HG02973 (cell line): Measurements from ENCODE around the gene AOC3.
"Not testable (repeated sequence)": the region's sequence is repeated elsewhere in the genome, so short reads cannot be mapped to it uniquely, and the experiment has no call there.

ENCODE experiments used
- ATAC-seq: cut with Tn5 transposase; IDR thresholded peaks from one replicate; pipeline ENCODE4 v1.9.1; 2021; ENCODE audit warnings: moderate library complexity; ENCODE audit not compliant: unreplicated experiment

Gene AOC3

GRCh38 chr17:42844761-42845555 is 6.0 kb upstream of the AOC3 start:
- ATAC-seq, result no peak

GRCh38 chr17:42845556-42845917 is 5.5 kb upstream of the AOC3 start:
- no peak for ATAC-seq

GRCh38 chr17:42845918-42846593 is 4.9 kb upstream of the AOC3 start:
- no peak for ATAC-seq

- ATAC-seq, result no peak
Measured at GRCh38 chr17:42846594-42847280, 4.3 kb upstream of the AOC3 start.

- no peak for ATAC-seq
Measured at GRCh38 chr17:42848093-42848492, 2.9 kb upstream of the AOC3 start.

GRCh38 chr17:42849031-42849430 is 2.0 kb upstream of the AOC3 start:
- ATAC-seq, result no peak

GRCh38 chr17:42849451-42850181 is 1.4 kb upstream of the AOC3 start:
- ATAC-seq, result no peak

GRCh38 chr17:42851371-42852240 is 607 bp downstream of the AOC3 start:
- ATAC-seq, result not testable (repeated sequence)

- no peak for ATAC-seq
Measured at GRCh38 chr17:42852351-42852750, 1.4 kb downstream of the AOC3 start.

- ATAC-seq, result no peak
Measured at GRCh38 chr17:42853004-42853403, 2.0 kb downstream of the AOC3 start.

- ATAC-seq, result no peak
Measured at GRCh38 chr17:42853597-42853967, 2.6 kb downstream of the AOC3 start.

GRCh38 chr17:42853968-42854790 is 3.2 kb downstream of the AOC3 start:
- ATAC-seq, result no peak

GRCh38 chr17:42855048-42855596 is 4.1 kb downstream of the AOC3 start:
- ATAC-seq, result no peak

GRCh38 chr17:42856093-42856492 is 5.1 kb downstream of the AOC3 start:
- ATAC-seq, result not testable (repeated sequence)

- not testable (repeated sequence) for ATAC-seq
Measured at GRCh38 chr17:42856516-42856915, 5.5 kb downstream of the AOC3 start.

- no peak for ATAC-seq
Measured at GRCh38 chr17:42857389-42857788, 6.4 kb downstream of the AOC3 start.

GRCh38 chr17:42865638-42866094 is 14.7 kb downstream of the AOC3 start:
- ATAC-seq, result no peak

GRCh38 chr17:42866216-42866615 is 15.2 kb downstream of the AOC3 start:
- ATAC-seq, result no peak
